ENCODE results near the gene MLXIP.
"Not testable (repeated sequence)": the region's sequence is repeated elsewhere in the genome, so short reads cannot be mapped to it uniquely, and the experiment has no call there.

The MLXIP gene

DNA sequence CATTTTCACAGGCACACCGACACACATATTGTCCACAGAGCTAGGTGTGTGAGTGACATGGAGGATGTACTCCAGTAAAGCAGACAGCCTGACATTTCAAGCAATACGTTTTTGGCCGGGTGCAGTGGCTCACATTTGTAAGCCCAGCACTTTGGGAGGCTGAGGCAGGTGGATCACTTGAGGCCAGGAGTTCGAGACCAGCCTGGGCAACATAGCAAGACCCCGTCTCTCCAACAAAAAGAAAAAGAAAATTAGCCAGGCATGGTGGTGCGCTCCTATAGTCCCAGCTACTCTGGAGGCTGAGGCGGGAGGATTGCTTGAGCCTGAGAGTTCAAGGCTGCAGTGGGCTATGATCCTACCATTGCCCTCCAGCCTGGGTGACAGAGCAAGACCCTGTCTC lies 22.1 kb upstream of the MLXIP start:
- not testable (repeated sequence) for DNase-seq

DNA sequence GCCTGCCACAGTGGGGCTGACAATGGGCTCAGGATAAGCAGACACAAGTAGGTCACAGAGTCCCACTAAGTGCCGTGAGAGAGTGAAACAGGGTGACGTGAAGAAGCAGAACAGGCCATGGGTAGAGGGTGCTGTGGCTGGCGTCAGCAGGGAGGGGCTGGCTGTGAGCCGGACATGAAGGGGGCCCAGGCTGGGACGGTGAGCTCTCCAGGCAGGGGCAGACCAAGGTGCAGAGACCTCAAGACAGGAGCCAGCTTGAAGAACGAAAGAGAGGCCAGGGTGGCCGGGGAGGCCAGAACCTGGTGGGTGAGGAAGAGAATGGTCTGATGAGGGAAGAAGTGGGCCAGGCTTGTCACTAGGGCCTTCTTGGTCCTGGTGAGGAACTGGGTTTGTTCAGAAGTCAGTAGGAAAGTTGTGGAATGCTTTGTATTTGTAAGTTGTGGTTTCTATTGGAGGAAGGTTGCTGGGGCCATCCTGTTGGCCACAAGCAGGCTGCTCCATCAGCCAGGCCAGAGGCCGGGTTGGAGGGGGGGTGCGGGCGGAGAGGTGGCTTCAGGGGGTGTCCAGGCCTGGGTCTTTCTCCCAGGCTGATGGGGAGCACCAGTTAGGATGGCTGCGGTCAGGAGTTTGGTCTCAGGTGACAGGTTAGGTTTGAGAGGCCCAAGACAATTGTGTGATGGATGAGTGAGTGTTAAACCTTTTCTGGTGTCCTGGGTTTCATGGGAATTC lies 21.4 kb upstream of the MLXIP start:
- no peak for DNase-seq

- DNase-seq, result no peak
Observed at GRCh38 chr12:122057769-122058168, 20.8 kb upstream of the MLXIP start.

- no peak for DNase-seq
Observed at GRCh38 chr12:122058549-122059149, 19.9 kb upstream of the MLXIP start.

GRCh38 chr12:122059203-122059960 lies 19.2 kb upstream of the MLXIP start:
- no peak for DNase-seq

DNA sequence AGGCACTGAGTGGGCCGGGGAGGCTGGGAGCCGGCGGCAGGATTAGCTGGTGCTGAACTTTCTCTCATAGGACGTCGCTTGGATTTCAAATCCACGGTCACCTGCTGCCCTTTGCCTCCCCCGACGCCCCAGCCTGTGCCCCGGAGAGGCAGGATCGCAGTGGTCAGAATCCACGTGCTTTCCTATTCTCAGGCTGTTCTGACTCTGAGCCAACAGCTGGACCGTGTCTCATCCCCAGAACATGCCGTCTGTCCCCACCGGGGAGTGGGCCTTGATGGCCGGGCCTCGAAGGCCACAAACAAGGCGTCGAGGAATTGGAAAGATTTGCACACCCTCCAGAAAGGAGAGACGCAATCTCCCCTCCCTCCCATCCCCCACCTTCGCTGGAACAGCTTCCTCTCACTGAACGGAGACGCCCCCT lies 18.5 kb upstream of the MLXIP start:
- no peak for DNase-seq

GRCh38 chr12:122061253-122061652 lies 17.3 kb upstream of the MLXIP start:
- no peak for DNase-seq

- no peak for DNase-seq
Observed at GRCh38 chr12:122062832-122063693, 15.5 kb upstream of the MLXIP start.

DNA sequence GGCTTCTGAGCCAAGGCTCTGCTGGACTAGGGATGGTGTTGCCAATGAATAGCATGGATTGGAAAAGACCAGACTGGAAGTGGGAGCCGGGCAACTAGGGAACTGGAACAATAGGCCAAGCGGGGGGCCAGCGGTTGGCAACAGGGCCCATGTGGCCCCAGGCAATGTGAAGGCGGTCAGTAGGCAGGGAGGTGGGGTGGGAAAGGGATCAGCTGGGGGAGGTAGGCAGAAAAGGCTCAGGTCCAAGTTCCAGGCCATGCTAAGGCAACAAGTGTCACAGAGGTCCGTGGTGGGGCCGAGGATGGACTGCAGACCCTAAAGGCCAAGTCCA lies 14.9 kb upstream of the MLXIP start:
- DNase-seq, result no peak

- no peak for DNase-seq
Observed at GRCh38 chr12:122064025-122064777, 14.4 kb upstream of the MLXIP start.

DNA sequence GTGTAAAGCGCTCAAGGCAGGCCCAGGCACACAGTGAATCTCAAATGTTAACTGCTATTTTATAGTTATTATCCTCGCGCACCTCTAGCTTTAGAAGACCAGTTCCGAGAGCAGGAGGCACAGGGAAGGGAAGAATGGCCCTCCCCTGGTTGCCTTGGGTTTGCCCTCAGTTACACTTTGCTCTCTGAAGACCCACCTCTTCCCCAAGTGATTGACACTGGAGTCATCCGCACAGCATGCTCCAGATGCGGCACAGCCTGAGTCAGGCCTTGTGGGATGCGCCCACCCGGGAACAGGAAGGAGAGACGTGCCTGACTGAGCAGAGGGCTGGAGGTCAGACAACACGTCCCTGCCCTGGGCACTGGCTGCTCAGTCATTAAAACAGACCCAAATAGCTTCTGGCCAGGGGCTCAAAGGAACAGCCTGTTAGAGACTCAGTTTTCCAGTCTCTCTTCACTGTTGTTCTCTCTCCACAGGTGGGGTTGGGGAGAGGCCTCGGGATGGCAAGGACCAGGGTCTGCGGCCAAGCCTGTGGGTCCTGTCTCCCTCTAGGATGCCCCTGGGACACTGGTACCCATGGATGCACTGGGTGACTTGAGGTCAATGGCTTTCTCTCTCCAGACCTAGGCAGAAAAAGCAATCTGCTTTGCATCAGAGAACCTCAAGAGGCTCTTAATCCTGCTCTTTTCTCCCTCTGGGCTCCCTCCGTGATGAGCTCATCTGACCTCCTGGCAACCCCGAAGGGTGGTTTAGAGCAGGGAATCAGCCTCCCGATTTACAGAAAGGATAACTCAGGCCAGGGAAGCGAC lies 13.6 kb upstream of the MLXIP start:
- no peak for DNase-seq

GRCh38 chr12:122067548-122067947 lies 11.0 kb upstream of the MLXIP start:
- DNase-seq, result no peak

DNA sequence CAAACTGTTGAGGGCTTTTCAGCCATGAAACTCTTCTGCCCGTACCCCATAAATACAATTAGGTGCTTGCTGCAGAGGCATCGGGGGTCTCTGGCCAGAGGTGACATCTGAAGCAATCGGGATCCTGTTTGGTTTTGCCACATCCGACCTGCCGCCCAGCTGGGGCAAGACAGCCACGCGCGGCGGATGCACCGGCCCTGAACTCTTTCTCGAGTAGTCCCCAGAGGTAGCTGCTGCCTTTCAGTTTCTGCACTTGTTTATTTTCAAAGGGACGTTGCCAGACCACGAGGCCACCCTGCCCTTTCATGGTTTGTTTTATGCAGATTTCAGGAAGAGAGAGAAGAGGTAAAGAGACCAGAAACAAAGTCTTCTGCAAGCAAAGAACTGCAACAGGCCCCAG lies 10.6 kb upstream of the MLXIP start:
- no peak for DNase-seq

GRCh38 chr12:122072031-122072970 lies 6.3 kb upstream of the MLXIP start:
- no peak for DNase-seq

- DNase-seq, result no peak
Observed at GRCh38 chr12:122073815-122074214, 4.7 kb upstream of the MLXIP start.

- DNase-seq, result no peak
Observed at GRCh38 chr12:122076743-122077495, 1.6 kb upstream of the MLXIP start.

DNA sequence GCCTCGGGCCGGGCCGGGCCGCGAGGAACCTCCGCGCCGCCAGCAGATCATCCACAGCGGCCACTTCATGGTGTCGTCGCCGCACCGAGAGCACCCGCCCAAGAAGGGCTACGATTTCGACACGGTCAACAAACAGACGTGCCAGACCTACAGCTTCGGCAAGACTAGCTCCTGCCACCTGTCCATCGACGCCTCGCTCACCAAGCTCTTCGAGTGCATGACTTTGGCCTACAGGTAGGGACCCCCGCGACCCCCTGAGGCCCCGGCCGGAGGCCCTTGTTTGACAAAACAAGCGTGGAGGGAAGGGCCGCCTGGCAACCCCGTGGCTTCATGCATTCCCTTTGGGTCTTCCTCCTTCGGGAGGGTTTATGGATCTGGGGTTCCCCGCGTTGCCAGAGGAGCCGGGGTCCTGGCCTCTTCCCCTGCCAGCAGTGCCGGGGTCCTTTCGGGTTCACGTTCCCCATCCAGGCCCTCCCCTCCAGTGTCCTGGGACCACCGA lies 526 bp downstream of the MLXIP start:
- DNase-seq, result no peak

DNA sequence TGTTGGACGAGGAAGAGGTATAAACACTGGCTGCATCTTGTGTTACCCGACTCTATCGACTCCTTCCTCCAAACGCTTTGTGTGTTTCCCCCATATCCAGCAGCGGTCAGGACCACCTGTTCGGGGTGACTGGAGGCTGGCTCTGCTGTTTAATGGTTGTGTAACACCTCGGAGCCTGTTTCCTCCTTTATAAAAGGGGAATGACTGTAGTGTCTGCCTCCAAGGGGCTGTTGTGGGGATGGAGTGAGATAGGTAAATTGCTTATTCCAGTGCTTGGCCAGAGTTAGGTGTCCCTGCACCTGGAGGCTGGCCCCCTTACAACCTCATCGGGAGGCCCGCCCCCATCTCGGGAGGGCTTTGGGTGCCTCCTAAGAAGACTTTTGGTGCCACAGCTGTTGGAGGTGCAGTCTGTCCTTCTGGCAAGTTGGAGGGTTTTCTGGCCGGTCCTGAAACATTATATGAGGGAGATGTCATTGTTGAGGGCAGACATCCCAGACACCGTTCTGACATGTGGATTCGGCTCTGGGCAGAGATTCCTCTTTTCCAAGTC lies 1.1 kb downstream of the MLXIP start:
- DNase-seq, result no peak
